Fibroblast of peridontal ligament (primary cell): ENCODE measurements around the gene VAMP1.
"Not testable (repeated sequence)": the region's sequence is repeated elsewhere in the genome, so short reads cannot be mapped to it uniquely, and the experiment has no call there.

ENCODE experiments used
- DNase-seq: peaks from one replicate; pipeline ENCODE4 v3.0.0-alpha.2; 2010; ENCODE audit errors: extremely low read depth

VAMP1 gene

GRCh38 chr12:6470375-6471163 lies at the start of gene VAMP1:
Gene VAMP1 (minus strand): TSS chr12:6470677. CDS start chr12:6470531, 146 bp downstream.
- peak; percentile 94 for DNase-seq

GRCh38 chr12:6520186-6520585 lies 49.7 kb upstream of the VAMP1 start:
- no peak for DNase-seq

GRCh38 chr12:6508087-6508486 lies 37.6 kb upstream of the VAMP1 start:
- DNase-seq: no peak

GRCh38 chr12:6507102-6507998 lies 36.9 kb upstream of the VAMP1 start:
- peak; percentile 34 for DNase-seq

GRCh38 chr12:6500466-6500865 lies 30.0 kb upstream of the VAMP1 start:
- no peak for DNase-seq

- DNase-seq: not testable (repeated sequence)
Measured at GRCh38 chr12:6497291-6497690, 26.8 kb upstream of the VAMP1 start.

- no peak for DNase-seq
Measured at GRCh38 chr12:6494968-6495367, 24.5 kb upstream of the VAMP1 start.

- DNase-seq: no peak
Measured at GRCh38 chr12:6494258-6494743, 23.8 kb upstream of the VAMP1 start.

GRCh38 chr12:6493497-6494257 lies 23.2 kb upstream of the VAMP1 start, which contains the start of gene NCAPD2:
Gene NCAPD2 (plus strand): TSS chr12:6494102. CDS start chr12:6495099, 997 bp downstream.
- DNase-seq: peak; percentile 93

GRCh38 chr12:6492838-6493496 lies 22.5 kb upstream of the VAMP1 start, which contains the start of gene MRPL51:
Gene MRPL51 (minus strand): TSS chr12:6493262. CDS start chr12:6493136, 126 bp downstream.
- DNase-seq: peak; percentile 90

- DNase-seq: not testable (repeated sequence)
Measured at GRCh38 chr12:6490673-6491072, 20.2 kb upstream of the VAMP1 start.

- DNase-seq: no peak
Measured at GRCh38 chr12:6489449-6489848, 19.0 kb upstream of the VAMP1 start.

- no peak for DNase-seq
Measured at GRCh38 chr12:6488240-6488639, 17.8 kb upstream of the VAMP1 start.

GRCh38 chr12:6478416-6478815 lies 7.9 kb upstream of the VAMP1 start:
- DNase-seq: no peak

- not testable (repeated sequence) for DNase-seq
Measured at GRCh38 chr12:6477601-6478377, 7.3 kb upstream of the VAMP1 start.

- DNase-seq: peak; percentile 91
Measured at GRCh38 chr12:6476489-6476888, 6.0 kb upstream of the VAMP1 start.

- not testable (repeated sequence) for DNase-seq
Measured at GRCh38 chr12:6475233-6475975, 4.9 kb upstream of the VAMP1 start.

GRCh38 chr12:6472491-6472890 lies 2.0 kb upstream of the VAMP1 start:
- DNase-seq: no peak

- DNase-seq: peak; percentile 43
Measured at GRCh38 chr12:6471989-6472360, 1.5 kb upstream of the VAMP1 start.
